ENCODE data around the gene FEZ2. TPM values are rescaled to one million over a fixed set of nuclear protein-coding genes. Genes with fewer than 3 reads are reported as not detected.

Gene FEZ2
- total RNA-seq, 1 donor from 2014 or later = 50.5 TPM

DNA sequence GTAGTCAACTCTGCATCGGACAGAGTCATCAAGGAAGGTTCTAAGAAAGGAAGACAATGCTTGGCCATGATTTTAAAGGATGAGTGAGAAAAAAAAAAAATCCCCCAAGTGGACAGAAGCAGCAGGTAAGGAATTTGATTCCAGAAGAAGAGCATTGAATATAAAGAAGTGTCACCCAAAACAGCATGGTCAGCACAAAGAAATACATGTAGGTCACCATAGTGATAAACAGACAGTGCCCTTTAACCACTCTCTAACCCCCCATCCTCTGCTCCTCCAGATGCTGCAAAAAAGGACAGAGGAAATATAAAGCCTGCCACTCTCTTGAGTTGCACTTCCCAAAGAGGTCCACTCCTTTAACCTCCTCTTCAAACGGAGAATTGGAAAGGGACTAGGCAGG is 23.4 kb downstream of the FEZ2 start:
- Mint-ChIP-seq H3K4me3 (ENCODE audit: unreplicated experiment) (no peak overlapping the region), H3K4me1 (ENCODE audit: unreplicated experiment) (peaks cover 13% of the 10 kb centered on the region), H3K9me3 (ENCODE audit: unreplicated experiment) (no peaks in the 10 kb centered on the region), H3K27ac (ENCODE audit: unreplicated experiment) (no peak overlapping the region), H3K36me3 (ENCODE audit: unreplicated experiment) (peaks cover 51% of the 10 kb centered on the region), H3K27me3 (ENCODE audit: unreplicated experiment) (no peaks in the 10 kb centered on the region)
- TF ChIP-seq, protein P1, sequence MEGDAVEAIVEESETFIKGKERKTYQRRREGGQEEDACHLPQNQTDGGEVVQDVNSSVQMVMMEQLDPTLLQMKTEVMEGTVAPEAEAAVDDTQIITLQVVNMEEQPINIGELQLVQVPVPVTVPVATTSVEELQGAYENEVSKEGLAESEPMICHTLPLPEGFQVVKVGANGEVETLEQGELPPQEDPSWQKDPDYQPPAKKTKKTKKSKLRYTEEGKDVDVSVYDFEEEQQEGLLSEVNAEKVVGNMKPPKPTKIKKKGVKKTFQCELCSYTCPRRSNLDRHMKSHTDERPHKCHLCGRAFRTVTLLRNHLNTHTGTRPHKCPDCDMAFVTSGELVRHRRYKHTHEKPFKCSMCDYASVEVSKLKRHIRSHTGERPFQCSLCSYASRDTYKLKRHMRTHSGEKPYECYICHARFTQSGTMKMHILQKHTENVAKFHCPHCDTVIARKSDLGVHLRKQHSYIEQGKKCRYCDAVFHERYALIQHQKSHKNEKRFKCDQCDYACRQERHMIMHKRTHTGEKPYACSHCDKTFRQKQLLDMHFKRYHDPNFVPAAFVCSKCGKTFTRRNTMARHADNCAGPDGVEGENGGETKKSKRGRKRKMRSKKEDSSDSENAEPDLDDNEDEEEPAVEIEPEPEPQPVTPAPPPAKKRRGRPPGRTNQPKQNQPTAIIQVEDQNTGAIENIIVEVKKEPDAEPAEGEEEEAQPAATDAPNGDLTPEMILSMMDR (IDR thresholded peaks at IDR 0.05) = no peak
- DNase-seq (ENCODE audit: extremely low spot score, unreplicated experiment) = no peak

DNA sequence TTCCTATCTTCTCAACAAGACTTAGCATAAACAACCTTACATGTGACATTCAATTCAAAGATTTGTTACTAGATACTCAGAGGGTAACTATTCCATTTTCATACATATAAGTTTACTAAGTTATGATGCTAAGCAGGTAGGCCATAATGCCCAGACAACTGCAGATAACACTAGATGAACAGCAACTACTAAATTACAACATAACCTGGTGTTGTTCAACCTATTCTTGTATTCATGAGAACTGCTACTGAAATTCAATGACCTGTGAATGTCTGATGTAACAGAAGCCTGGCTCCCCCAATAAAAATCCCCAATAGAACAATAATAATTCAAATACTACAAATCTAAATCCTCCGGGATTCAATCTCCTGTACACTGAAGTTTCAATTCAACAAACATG is 24.8 kb downstream of the FEZ2 start:
- no peaks in the 10 kb centered on the region for H3K9me3 Mint-ChIP-seq (ENCODE audit: unreplicated experiment)
- TF ChIP-seq, protein P1 (IDR thresholded peaks at IDR 0.05) = no peak
- H3K4me1 Mint-ChIP-seq (ENCODE audit: unreplicated experiment) = peaks cover 26% of the 10 kb centered on the region
- H3K4me3 Mint-ChIP-seq (ENCODE audit: unreplicated experiment) = no peak overlapping the region
- H3K36me3 Mint-ChIP-seq (ENCODE audit: unreplicated experiment) = peaks cover 37% of the 10 kb centered on the region
- H3K27me3 Mint-ChIP-seq (ENCODE audit: unreplicated experiment) = no peaks in the 10 kb centered on the region
- no peak for DNase-seq (ENCODE audit: extremely low spot score, unreplicated experiment)
- H3K27ac Mint-ChIP-seq (ENCODE audit: unreplicated experiment) = peak overlapping the region; percentile 46

DNA sequence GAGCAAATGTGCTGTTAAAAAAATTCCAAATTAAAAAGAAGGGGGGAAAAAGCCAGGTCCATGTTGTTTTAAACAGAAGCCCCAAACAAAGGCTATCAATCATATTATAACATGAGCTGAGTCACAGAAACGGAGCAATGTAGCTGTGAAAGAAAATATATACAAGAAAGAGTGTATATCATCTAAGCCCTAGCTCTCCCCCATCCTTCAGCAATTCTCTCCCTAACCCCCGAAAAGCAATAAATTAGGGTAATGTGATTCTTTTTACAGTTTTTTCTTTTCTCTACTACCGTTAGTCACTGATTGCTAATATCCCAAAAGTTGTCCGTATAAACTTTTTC is 25.3 kb downstream of the FEZ2 start:
- H3K27ac Mint-ChIP-seq (ENCODE audit: unreplicated experiment) = peak overlapping the region; percentile 46
- no peak overlapping the region for H3K4me3 Mint-ChIP-seq (ENCODE audit: unreplicated experiment)

DNA sequence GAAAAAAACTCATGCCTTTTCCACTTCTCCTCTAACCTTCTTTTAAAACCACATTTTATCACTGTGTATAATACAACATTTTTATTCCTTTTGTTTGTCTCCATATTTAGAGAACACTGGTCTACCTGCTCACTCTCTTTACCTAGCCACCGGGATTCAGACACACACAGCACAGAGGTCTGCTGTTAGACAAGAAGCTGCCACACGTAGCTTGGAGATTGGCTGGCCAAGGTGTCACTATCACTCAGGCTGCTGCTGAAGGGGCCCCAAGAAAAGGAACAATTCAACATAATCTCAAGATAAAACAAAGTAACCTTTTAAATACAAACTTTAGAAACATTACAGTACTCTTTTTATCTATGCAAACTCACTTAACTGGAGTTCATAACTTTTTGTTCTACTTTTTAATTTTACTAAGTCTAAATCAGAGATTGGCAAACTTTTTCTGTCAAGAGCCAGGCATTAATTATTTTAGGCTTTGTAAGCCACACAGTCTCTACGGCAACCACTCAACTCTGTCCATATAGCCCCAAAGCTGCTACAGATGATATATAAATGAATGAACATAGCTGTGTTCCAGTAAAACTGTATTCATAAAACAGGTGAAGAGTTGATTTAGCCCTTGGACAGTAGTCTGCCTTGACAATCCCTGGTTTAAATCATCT is 25.8 kb downstream of the FEZ2 start:
- Mint-ChIP-seq H3K9me3 (ENCODE audit: unreplicated experiment) (no peaks in the 10 kb centered on the region), H3K4me1 (ENCODE audit: unreplicated experiment) (peaks cover 35% of the 10 kb centered on the region), H3K36me3 (ENCODE audit: unreplicated experiment) (peaks cover 32% of the 10 kb centered on the region), H3K27me3 (ENCODE audit: unreplicated experiment) (no peaks in the 10 kb centered on the region), H3K4me3 (ENCODE audit: unreplicated experiment) (no peak overlapping the region), H3K27ac (ENCODE audit: unreplicated experiment) (peak overlapping the region; percentile 56)
- TF ChIP-seq, protein P1 (IDR thresholded peaks at IDR 0.05) = no peak
- no peak for DNase-seq (ENCODE audit: extremely low spot score, unreplicated experiment)

More for the DNA sequence above, 25.3 kb downstream of the FEZ2 start:
- H3K4me1 Mint-ChIP-seq (ENCODE audit: unreplicated experiment) = peaks cover 30% of the 10 kb centered on the region
- H3K27me3 Mint-ChIP-seq (ENCODE audit: unreplicated experiment) = no peaks in the 10 kb centered on the region
- no peak for DNase-seq (ENCODE audit: extremely low spot score, unreplicated experiment)
- TF ChIP-seq, protein P1 (IDR thresholded peaks at IDR 0.05) = no peak
- H3K9me3 Mint-ChIP-seq (ENCODE audit: unreplicated experiment) = no peaks in the 10 kb centered on the region
- H3K36me3 Mint-ChIP-seq (ENCODE audit: unreplicated experiment) = peaks cover 34% of the 10 kb centered on the region

DNA sequence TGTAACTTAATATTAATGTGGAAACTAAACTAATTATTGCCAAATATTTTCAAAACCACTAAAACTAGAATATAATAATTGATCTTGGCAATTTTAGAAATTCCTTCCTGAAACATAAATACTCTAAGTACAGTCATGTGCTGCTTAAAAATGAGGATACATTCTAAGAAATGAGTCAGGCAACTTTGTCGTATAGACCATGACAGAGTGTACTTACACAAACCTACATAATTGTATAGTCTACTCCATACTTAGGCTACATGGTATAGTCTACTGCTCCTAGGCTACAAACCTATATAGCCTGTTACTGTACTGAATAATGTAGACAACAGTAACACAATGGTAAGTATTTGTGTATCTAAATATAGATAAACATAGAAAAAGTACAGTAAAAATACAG is 27.6 kb downstream of the FEZ2 start:
- TF ChIP-seq, protein P1 (IDR thresholded peaks at IDR 0.05) = no peak
- no peaks in the 10 kb centered on the region for H3K27me3 Mint-ChIP-seq (ENCODE audit: unreplicated experiment)
- no peak overlapping the region for H3K4me3 Mint-ChIP-seq (ENCODE audit: unreplicated experiment)
- peaks cover 40% of the 10 kb centered on the region for H3K4me1 Mint-ChIP-seq (ENCODE audit: unreplicated experiment)
- no peak for DNase-seq (ENCODE audit: extremely low spot score, unreplicated experiment)
- peaks cover 28% of the 10 kb centered on the region for H3K36me3 Mint-ChIP-seq (ENCODE audit: unreplicated experiment)
- no peaks in the 10 kb centered on the region for H3K9me3 Mint-ChIP-seq (ENCODE audit: unreplicated experiment)
- H3K27ac Mint-ChIP-seq (ENCODE audit: unreplicated experiment) = peak overlapping the region; percentile 82

All from osteocyte (in vitro differentiated cells).